Trophoblast cell (in vitro differentiated cells and primary cell): ENCODE measurements around the gene PAX2.

Source experiments
- DNase-seq, 2 donors: peaks; one replicate each; pipeline ENCODE4 v3.0.0-alpha.2; 2016
- H2AFZ ChIP-seq: 2 replicates; pipeline ENCODE4 v1.6.1; 2013; ENCODE audit warnings: low read length, moderate library complexity, mild to moderate bottlenecking; ENCODE audit not compliant: insufficient read depth, poor library complexity
- H2AK5ac ChIP-seq: 2 replicates; pipeline ENCODE4 v1.6.1; 2013; ENCODE audit warnings: mild to moderate bottlenecking, low read length
- H2BK120ac ChIP-seq: 2 replicates; pipeline ENCODE4 v1.6.1; 2013; ENCODE audit warnings: low read length, mild to moderate bottlenecking, moderate library complexity; ENCODE audit not compliant: insufficient read depth, poor library complexity
- H2BK12ac ChIP-seq: 2 replicates; pipeline ENCODE4 v1.6.1; 2013; ENCODE audit warnings: mild to moderate bottlenecking, low read length, moderate library complexity
- H2BK5ac ChIP-seq: 2 replicates; pipeline ENCODE4 v1.6.1; 2013; ENCODE audit warnings: low read length, low read depth, moderate library complexity, mild to moderate bottlenecking; ENCODE audit not compliant: poor library complexity
- H3K14ac ChIP-seq: 2 replicates; pipeline ENCODE4 v1.6.1; 2013; ENCODE audit warnings: mild to moderate bottlenecking, low read length
- H3K18ac ChIP-seq: 2 replicates; pipeline ENCODE4 v1.6.1; 2013; ENCODE audit warnings: mild to moderate bottlenecking, low read length
- H3K23ac ChIP-seq: 2 replicates; pipeline ENCODE4 v1.6.1; 2013; ENCODE audit warnings: low read length
- H3K27ac ChIP-seq: 2 replicates; pipeline ENCODE4 v1.5.1; 2013; ENCODE audit warnings: low read depth, mild to moderate bottlenecking, inconsistent platforms, low read length, moderate library complexity
- H3K27me3 ChIP-seq: 2 replicates; pipeline ENCODE4 v1.6.1; 2013; ENCODE audit warnings: inconsistent platforms, mild to moderate bottlenecking, low read length, moderate library complexity; ENCODE audit not compliant: insufficient read depth
- H3K36me3 ChIP-seq, 2 experiments: 1 replicate in 1 of 2; 2 replicates in 1 of 2; pipeline ENCODE4 v1.6.1; 2013; ENCODE audit warnings: low read length in 2 of 2, mild to moderate bottlenecking in 2 of 2, moderate library complexity in 1 of 2; ENCODE audit not compliant: insufficient read depth in 2 of 2, control insufficient read depth in 1 of 2
- H3K4ac ChIP-seq: 2 replicates; pipeline ENCODE4 v1.6.1; 2013; ENCODE audit warnings: low read depth, mild to moderate bottlenecking, low read length, moderate library complexity
- H3K4me1 ChIP-seq, 2 experiments: 1 replicate in 1 of 2; 2 replicates in 1 of 2; pipeline ENCODE4 v1.6.1; 2013; ENCODE audit warnings: low read length in 2 of 2, mild to moderate bottlenecking in 2 of 2, moderate library complexity in 1 of 2; ENCODE audit not compliant: insufficient read depth in 2 of 2, control insufficient read depth in 1 of 2
- H3K4me2 ChIP-seq: 2 replicates; pipeline ENCODE4 v1.6.1; 2013; ENCODE audit warnings: inconsistent platforms, mild to moderate bottlenecking, low read length, moderate library complexity
- H3K4me3 ChIP-seq: 2 replicates; pipeline ENCODE4 v1.5.1; 2013; ENCODE audit warnings: mild to moderate bottlenecking, low read depth, low read length, inconsistent platforms
- H3K79me1 ChIP-seq: one replicate; pipeline ENCODE4 v1.6.1; 2013; ENCODE audit warnings: low read length
- H3K79me2 ChIP-seq: 2 replicates; pipeline ENCODE4 v1.6.1; 2013; ENCODE audit warnings: low read length, mild to moderate bottlenecking; ENCODE audit not compliant: control insufficient read depth, insufficient read depth, poor library complexity
- H3K9ac ChIP-seq: 2 replicates; pipeline ENCODE4 v1.6.1; 2013; ENCODE audit warnings: mild to moderate bottlenecking, low read length
- H3K9me3 ChIP-seq: 2 replicates; pipeline ENCODE4 v1.6.1; 2013; ENCODE audit warnings: low read depth, mild to moderate bottlenecking, control low read depth, inconsistent platforms, low read length; ENCODE audit not compliant: insufficient read depth
- H4K12ac ChIP-seq: 2 replicates; pipeline ENCODE4 v1.6.1; 2013; ENCODE audit warnings: low read depth, mild to moderate bottlenecking, low read length, moderate library complexity
- H4K8ac ChIP-seq: 2 replicates; pipeline ENCODE4 v1.6.1; 2013; ENCODE audit warnings: low read depth, mild to moderate bottlenecking, low read length, moderate library complexity
- H4K91ac ChIP-seq: one replicate; pipeline ENCODE4 v1.6.1; 2013; ENCODE audit warnings: low read depth, mild to moderate bottlenecking, low read length, moderate library complexity
- WGBS: extraction: QIAGEN DNeasy Blood & Tissue Kit; methylation state at CpG from one replicate; pipeline ENCODE4 v1.1.7; 2013; ENCODE audit warnings: missing lambda C conversion rate; ENCODE audit not compliant: insufficient read length, insufficient coverage; ENCODE audit errors: extremely low coverage; 5-methylcytosine and 5-hydroxymethylcytosine counted together

Gene PAX2

GRCh38 chr10:100825325-100825875, 80.0 kb downstream of the PAX2 start:
- no CpG with 5 or more reads among the region's 2 CpGs for whole genome bisulfite sequencing
- no peak overlapping the region for H3K9ac ChIP-seq

GRCh38 chr10:100826031-100826651, 80.8 kb downstream of the PAX2 start:
- peaks cover 78% of the 10 kb centered on the region for H3K27me3 ChIP-seq
- H3K79me1 ChIP-seq = no peaks in the 10 kb centered on the region
- H3K4me2 ChIP-seq = no peak overlapping the region
- H4K8ac ChIP-seq = no peak overlapping the region
- no CpG with 5 or more reads among the region's 27 CpGs for WGBS
- DNase-seq = no peak
- no peak overlapping the region for H4K12ac ChIP-seq
- H3K23ac ChIP-seq = no peak overlapping the region
- H2BK5ac ChIP-seq = no peak overlapping the region
- H3K79me2 ChIP-seq = no peaks in the 10 kb centered on the region
- no peak overlapping the region for H3K18ac ChIP-seq
- peaks cover 0 to 9% of the 10 kb centered on the region in 2 experiments for H3K4me1 ChIP-seq
- no peak overlapping the region for H3K27ac ChIP-seq
- H3K4me3 ChIP-seq = no peak overlapping the region
- H3K36me3 ChIP-seq = no peaks in the 10 kb centered on the region
- no peak overlapping the region for H2BK120ac ChIP-seq
- H2BK12ac ChIP-seq = no peak overlapping the region
- H3K9me3 ChIP-seq = peaks cover 3% of the 10 kb centered on the region
- no peak overlapping the region for H2AK5ac ChIP-seq
- no peak overlapping the region for H3K4ac ChIP-seq
- H4K91ac ChIP-seq = no peak overlapping the region
- no peak overlapping the region for H2AFZ ChIP-seq
- H3K14ac ChIP-seq = no peak overlapping the region
- H3K9ac ChIP-seq = no peak overlapping the region

More at GRCh38 chr10:100825325-100825875, 80.0 kb downstream of the PAX2 start:
- Histone ChIP-seq H3K9me3 (peaks cover 3% of the 10 kb centered on the region), H3K4me2 (no peak overlapping the region), H2BK12ac (no peak overlapping the region), H3K27me3 (peaks cover 71% of the 10 kb centered on the region), H3K36me3 (no peaks in the 10 kb centered on the region), H3K27ac (no peak overlapping the region), H2BK120ac (no peak overlapping the region), H4K8ac (no peak overlapping the region), H2BK5ac (no peak overlapping the region), H2AK5ac (no peak overlapping the region), H3K14ac (no peak overlapping the region), H3K4me1 (peaks cover 0 to 9% of the 10 kb centered on the region in 2 experiments), H3K79me2 (no peaks in the 10 kb centered on the region), H3K4me3 (no peak overlapping the region), H3K18ac (no peak overlapping the region), H2AFZ (no peak overlapping the region), H4K12ac (no peak overlapping the region), H4K91ac (no peak overlapping the region), H3K23ac (no peak overlapping the region), H3K79me1 (no peaks in the 10 kb centered on the region), H3K4ac (no peak overlapping the region)
- no peak for DNase-seq

DNA sequence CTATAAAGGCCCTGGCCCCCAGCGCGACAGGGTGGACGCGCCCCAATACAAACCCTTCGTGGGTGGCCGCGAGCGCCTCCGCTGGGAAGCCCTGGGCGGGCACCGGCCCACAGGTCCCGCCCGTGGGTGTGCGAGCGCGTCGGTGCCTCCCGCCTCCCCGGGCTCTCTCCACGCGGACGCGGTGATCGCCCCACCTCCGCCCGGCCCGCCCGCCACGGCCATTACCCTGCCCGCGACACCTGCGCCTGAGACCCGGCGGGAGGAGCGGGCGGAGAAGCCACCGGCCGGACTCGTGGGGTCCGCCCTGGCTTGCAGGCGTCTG, 81.2 kb downstream of the PAX2 start:
- no peak overlapping the region for H3K4me3 ChIP-seq
- peaks cover 79% of the 10 kb centered on the region for H3K27me3 ChIP-seq
- H4K8ac ChIP-seq = no peak overlapping the region
- H2BK120ac ChIP-seq = no peak overlapping the region
- no peaks in the 10 kb centered on the region for H3K79me1 ChIP-seq
- H3K18ac ChIP-seq = no peak overlapping the region
- no peak overlapping the region for H3K14ac ChIP-seq
- H3K4ac ChIP-seq = no peak overlapping the region
- no peak overlapping the region for H4K12ac ChIP-seq
- peak overlapping the region; percentile 60 for H3K4me2 ChIP-seq
- H3K79me2 ChIP-seq = no peaks in the 10 kb centered on the region
- H3K36me3 ChIP-seq = no peaks in the 10 kb centered on the region
- H3K9me3 ChIP-seq = peaks cover 3% of the 10 kb centered on the region
- H2AFZ ChIP-seq = no peak overlapping the region
- no CpG with 5 or more reads among the region's 41 CpGs for WGBS
- no peak overlapping the region for H3K27ac ChIP-seq
- no peak overlapping the region for H2BK5ac ChIP-seq
- H3K4me1 ChIP-seq = peaks cover 0 to 9% of the 10 kb centered on the region in 2 experiments
- no peak overlapping the region for H2BK12ac ChIP-seq
- H4K91ac ChIP-seq = no peak overlapping the region
- H2AK5ac ChIP-seq = no peak overlapping the region
- no peak for DNase-seq
- H3K9ac ChIP-seq = no peak overlapping the region
- no peak overlapping the region for H3K23ac ChIP-seq

DNA sequence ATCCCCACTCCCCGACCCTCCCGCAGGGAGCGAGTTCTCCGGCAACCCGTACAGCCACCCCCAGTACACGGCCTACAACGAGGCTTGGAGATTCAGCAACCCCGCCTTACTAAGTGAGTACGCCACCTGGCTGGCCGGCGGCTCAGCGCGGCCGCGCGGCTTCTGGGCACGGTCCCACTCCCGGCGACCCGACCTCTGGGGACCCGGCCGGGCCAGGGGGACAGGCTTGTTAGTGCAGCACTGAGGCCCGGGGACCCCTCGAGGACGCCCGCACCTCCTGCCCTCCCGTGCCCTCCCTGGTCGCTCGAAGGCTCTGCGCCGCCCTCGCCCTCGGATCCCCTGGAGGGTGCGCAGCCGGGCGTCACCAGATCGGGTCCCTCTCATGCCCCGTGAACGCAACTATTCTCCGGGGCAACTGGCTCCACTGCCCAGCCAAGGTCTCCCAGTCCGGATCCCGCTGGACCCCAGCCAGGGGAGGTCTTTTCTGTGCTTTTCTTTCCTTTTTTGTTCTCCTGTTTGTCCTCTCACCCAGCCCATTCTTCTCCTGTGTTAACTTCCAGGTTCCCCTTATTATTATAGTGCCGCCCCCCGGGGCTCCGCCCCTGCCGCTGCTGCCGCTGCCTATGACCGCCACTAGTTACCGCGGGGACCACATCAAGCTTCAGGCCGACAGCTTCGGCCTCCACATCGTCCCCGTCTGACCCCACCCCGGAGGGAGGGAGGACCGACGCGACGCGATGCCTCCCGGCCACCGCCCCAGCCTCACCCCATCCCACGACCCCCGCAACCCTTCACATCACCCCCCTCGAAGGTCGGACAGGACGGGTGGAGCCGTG, 81.8 kb downstream of the PAX2 start:
- H3K4ac ChIP-seq = no peak overlapping the region
- peaks cover 0 to 9% of the 10 kb centered on the region in 2 experiments for H3K4me1 ChIP-seq
- no peak overlapping the region for H3K27ac ChIP-seq
- H2AK5ac ChIP-seq = no peak overlapping the region
- H2AFZ ChIP-seq = no peak overlapping the region
- H3K4me2 ChIP-seq = peak overlapping the region; percentile 60
- no peak overlapping the region for H3K9ac ChIP-seq
- H3K36me3 ChIP-seq = no peaks in the 10 kb centered on the region
- H3K27me3 ChIP-seq = peaks cover 85% of the 10 kb centered on the region
- no peak overlapping the region for H4K12ac ChIP-seq
- H3K4me3 ChIP-seq = no peak overlapping the region
- no peak overlapping the region for H4K8ac ChIP-seq
- no peak overlapping the region for H3K18ac ChIP-seq
- H3K23ac ChIP-seq = no peak overlapping the region
- H2BK5ac ChIP-seq = no peak overlapping the region
- H2BK12ac ChIP-seq = no peak overlapping the region
- WGBS = no CpG with 5 or more reads among the region's 68 CpGs
- peaks cover 3% of the 10 kb centered on the region for H3K9me3 ChIP-seq
- no peak overlapping the region for H3K14ac ChIP-seq
- H3K79me2 ChIP-seq = no peaks in the 10 kb centered on the region
- no peak overlapping the region for H2BK120ac ChIP-seq
- no peak overlapping the region for H4K91ac ChIP-seq
- no peaks in the 10 kb centered on the region for H3K79me1 ChIP-seq
- DNase-seq = no peak
